Transverse colon (tissue), 4 donors: Measurements from ENCODE around the gene MMP24OS. TPM values are rescaled to one million over a fixed set of nuclear protein-coding genes. Genes with fewer than 3 reads are reported as not detected.

Experiments used
- DNase-seq: peaks from one replicate; pipeline ENCODE4 v3.0.0-alpha.2; 2019
- H3K27ac ChIP-seq, 4 donors: fragments of 200-600 bp; sonication (generic); 2 replicates each; pipeline ENCODE4 v1.5.1; 2016 to 2018; ENCODE audit warnings: inconsistent platforms in 4 of 4
- H3K27me3 ChIP-seq: fragments of 200-600 bp; sonication (generic); 2 replicates; pipeline ENCODE4 v1.5.1; 2017; ENCODE audit warnings: inconsistent platforms
- H3K36me3 ChIP-seq, 4 donors: fragments of 200-600 bp; sonication (generic); 2 replicates each; pipeline ENCODE4 v1.5.1; 2017 to 2019; ENCODE audit warnings: inconsistent platforms in 4 of 4
- H3K4me1 ChIP-seq, 4 donors: fragments of 200-600 bp; sonication (generic); 2 replicates each; pipeline ENCODE4 v1.5.1; 2017 to 2020; ENCODE audit warnings: inconsistent platforms in 4 of 4
- H3K4me3 ChIP-seq, 4 donors: fragments of 200-600 bp; sonication (generic); 1 replicate in 1 of 4; 2 replicates in 3 of 4; pipeline versions ENCODE4 v1.5.1 to v1.6.1; 2017 to 2019; ENCODE audit warnings: inconsistent platforms in 4 of 4
- H3K9me3 ChIP-seq, 2 donors: fragments of 200-600 bp; sonication (generic); 2 replicates each; pipeline ENCODE4 v1.5.1; 2017 to 2019; ENCODE audit warnings: inconsistent platforms in 2 of 2
- CTCF ChIP-seq, 5 experiments: fragments of 200-600 bp in 3 of 5; fragments of 450-650 bp in 2 of 5; sonication (generic) in 3 of 5; IDR thresholded peaks; 1 replicate in 2 of 5; 2 replicates in 3 of 5; pipeline ENCODE4 v1.5.1; 2016 to 2017; ENCODE audit warnings: antibody characterized with exemption in 5 of 5, inconsistent platforms in 3 of 5, mild to moderate bottlenecking in 2 of 5, moderate library complexity in 1 of 5
- EP300 ChIP-seq: sonication (generic); formaldehyde crosslinking; IDR thresholded peaks from one replicate; pipeline ENCODE4 v1.6.1; 2017; ENCODE audit warnings: antibody characterized with exemption, low read depth
- POLR2A ChIP-seq: fragments of 450-650 bp; IDR thresholded peaks from one replicate; pipeline ENCODE4 v1.6.1; 2016; ENCODE audit warnings: antibody characterized with exemption, mild to moderate bottlenecking, moderate library complexity
- POLR2AphosphoS5 ChIP-seq, 3 donors: sonication (generic); formaldehyde crosslinking; IDR thresholded peaks; one replicate each; pipeline ENCODE4 v1.6.1; 2016; ENCODE audit warnings: antibody characterized with exemption in 3 of 3
- WGBS, 2 donors: methylation state at CpG; one replicate each; pipeline ENCODE4 v1.1.5; 2018; ENCODE audit warnings: low coverage in 1 of 2; 5-methylcytosine and 5-hydroxymethylcytosine counted together
- in situ Hi-C, 4 donors: fragments of 200-750 bp; cut with MboI; loops; one replicate each; pipeline versions ENCODE4 v1.15.0 to v1.15.1; 2017; ENCODE audit warnings: low sequenced_read_pairs in 3 of 4, low pct_ligation_motif_present in 1 of 4, low pct_unique_long_range_greater_than_20kb in 1 of 4
- intact Hi-C: fragments of 100-400 bp; cut with DNase I; formaldehyde crosslinking; loops from one replicate; pipeline ENCODE4 v1.15.1; 2023; ENCODE audit warnings: low total_unique reads
- total RNA-seq, 4 donors: library from RNA; depleted of rRNA; stranded (reverse); fragments of >200 nt; gene quantifications; one replicate each; pipeline ENCODE4 v1.1.0, GENCODE V29; 2016

MMP24OS gene
- total RNA-seq, 4 donors from 2014 or later, result 32.4 to 81.1 (median 47.9) TPM

- intact Hi-C loops (no loop called here), in situ Hi-C loops (no loop called here)
- Histone ChIP-seq H3K27ac (no peak overlapping the region), H3K4me1 (no peaks in the 10 kb centered on the region), H3K27me3 (no peaks in the 10 kb centered on the region), H3K4me3 (no peak overlapping the region), H3K9me3 (no peaks in the 10 kb centered on the region), H3K36me3 (no peaks in the 10 kb centered on the region)
- no peak for DNase-seq
- TF ChIP-seq POLR2AphosphoS5 (IDR thresholded peaks at IDR 0.05) (no peak), EP300 (no peak), POLR2A (no peak), CTCF (IDR thresholded peaks at IDR 0.05) (no peak)
Observed at GRCh38 chr20:35237486-35237885, 40.4 kb downstream of the MMP24OS start.

GRCh38 chr20:35235881-35236280 lies 42.0 kb downstream of the MMP24OS start:
- no peak for TF ChIP-seq POLR2AphosphoS5 (IDR thresholded peaks at IDR 0.05)
- TF ChIP-seq CTCF (IDR thresholded peaks at IDR 0.05), result no peak
- no peak for TF ChIP-seq EP300
- TF ChIP-seq POLR2A, result no peak
- no peak for DNase-seq
- in situ Hi-C loops, result no loop called here

GRCh38 chr20:35232575-35232974 lies 45.3 kb downstream of the MMP24OS start:
- no peak overlapping the region for H3K4me3 ChIP-seq
- intact Hi-C loops (no loop called here), in situ Hi-C loops (no loop called here)
- no peaks in the 10 kb centered on the region for H3K36me3 ChIP-seq
- WGBS, 2 donors, result 56 to 78% methylated on average over 1 to 2 of the region's 2 CpGs
- TF ChIP-seq POLR2AphosphoS5 (IDR thresholded peaks at IDR 0.05) (no peak), CTCF (IDR thresholded peaks at IDR 0.05) (no peak), POLR2A (no peak), EP300 (no peak)
- H3K27me3 ChIP-seq, result no peaks in the 10 kb centered on the region
- H3K9me3 ChIP-seq, result no peaks in the 10 kb centered on the region
- no peaks in the 10 kb centered on the region for H3K4me1 ChIP-seq
- H3K27ac ChIP-seq, result no peak overlapping the region
- no peak for DNase-seq

More at GRCh38 chr20:35235881-35236280, 42.0 kb downstream of the MMP24OS start:
- Histone ChIP-seq H3K4me1 (no peaks in the 10 kb centered on the region), H3K27me3 (no peaks in the 10 kb centered on the region), H3K27ac (no peak overlapping the region), H3K9me3 (no peaks in the 10 kb centered on the region), H3K4me3 (no peak overlapping the region), H3K36me3 (no peaks in the 10 kb centered on the region)
- WGBS, 2 donors, result 94% methylated on average over 6 of the region's 6 CpGs; no CpG with 5 or more reads in 1 of the 2 donors
- intact Hi-C loops, result no loop called here

- Histone ChIP-seq H3K9me3 (no peaks in the 10 kb centered on the region), H3K36me3 (no peaks in the 10 kb centered on the region), H3K4me3 (peak overlapping the region in 3 of 4 donors; percentile 17 to 27 (median 18)), H3K27ac (no peak overlapping the region), H3K27me3 (peaks cover 9% of the 10 kb centered on the region), H3K4me1 (peaks cover 0 to 7% (median 5%) of the 10 kb centered on the region in 4 donors)
- DNase-seq, result peak; percentile 14
- in situ Hi-C loops, result no loop called here
- no peak for TF ChIP-seq EP300
- TF ChIP-seq POLR2A, result no peak
- no peak for TF ChIP-seq CTCF (IDR thresholded peaks at IDR 0.05)
- TF ChIP-seq POLR2AphosphoS5 (IDR thresholded peaks at IDR 0.05), result no peak
- WGBS, 2 donors, result 22 to 66% methylated on average over 5 to 26 of the region's 74 CpGs
- intact Hi-C loops, result no loop called here
Observed at GRCh38 chr20:35226884-35227681, 50.8 kb downstream of the MMP24OS start.

Other genes starting within 250 kb of the MMP24OS start
- gene TRPC4AP, start 185.3 kb downstream of the MMP24OS start, total RNA-seq, result 10 to 100 TPM; 57.3 to 85.3 (median 70.1) TPM
- 10 to 100 TPM; 23.0 to 55.9 (median 30.4) TPM for gene EDEM2, start 130.8 kb downstream of the MMP24OS start, total RNA-seq
- 1 to 10 TPM; 2.4 to 8.6 (median 7.3) TPM for gene PROCR, start 106.0 kb downstream of the MMP24OS start, total RNA-seq
- gene MMP24, start 51.4 kb downstream of the MMP24OS start, total RNA-seq, result 1 to 10 TPM in 1 of 4 donors, under 1 TPM in 3; 0.32 to 4.5 (median 0.61) TPM
- gene EIF6, start 6.7 kb upstream of the MMP24OS start, total RNA-seq, result 100 to 1,000 TPM in 2 of 4 donors, 10 to 100 TPM in 2; 54.9 to 168 (median 100) TPM
- under 1 TPM in 1 of 4 donors, not detected in 3; 0.14 TPM for gene FAM83C, start 14.3 kb upstream of the MMP24OS start, total RNA-seq
- 10 to 100 TPM; 24.7 to 70.8 (median 44.5) TPM for gene UQCC1, start 133.9 kb upstream of the MMP24OS start, total RNA-seq
- 1 to 10 TPM in 1 of 4 donors, under 1 TPM in 2, not detected in 1; 0.32 to 2.2 (median 0.40) TPM for gene GDF5, start 160.1 kb upstream of the MMP24OS start, total RNA-seq
- 10 to 100 TPM; 22.8 to 38.6 (median 28.7) TPM for gene CEP250, start 177.5 kb upstream of the MMP24OS start, total RNA-seq